K562 treated with DMSO at 1 percent for 24 hours (cell line): ENCODE measurements around the gene EGR4. TPM values are rescaled to one million over a fixed set of nuclear protein-coding genes. Genes with fewer than 3 reads are reported as not detected.

ENCODE experiments used
- total RNA-seq: library from RNA; unstranded; fragments of 300-600 nt; gene quantifications from 2 replicates; pipeline ENCODE4 v1.2.3, GENCODE V29; 2022; ENCODE audit warnings: low read depth; ENCODE audit not compliant: insufficient read depth

EGR4 gene
- not detected in 2 replicates for total RNA-seq

DNA sequence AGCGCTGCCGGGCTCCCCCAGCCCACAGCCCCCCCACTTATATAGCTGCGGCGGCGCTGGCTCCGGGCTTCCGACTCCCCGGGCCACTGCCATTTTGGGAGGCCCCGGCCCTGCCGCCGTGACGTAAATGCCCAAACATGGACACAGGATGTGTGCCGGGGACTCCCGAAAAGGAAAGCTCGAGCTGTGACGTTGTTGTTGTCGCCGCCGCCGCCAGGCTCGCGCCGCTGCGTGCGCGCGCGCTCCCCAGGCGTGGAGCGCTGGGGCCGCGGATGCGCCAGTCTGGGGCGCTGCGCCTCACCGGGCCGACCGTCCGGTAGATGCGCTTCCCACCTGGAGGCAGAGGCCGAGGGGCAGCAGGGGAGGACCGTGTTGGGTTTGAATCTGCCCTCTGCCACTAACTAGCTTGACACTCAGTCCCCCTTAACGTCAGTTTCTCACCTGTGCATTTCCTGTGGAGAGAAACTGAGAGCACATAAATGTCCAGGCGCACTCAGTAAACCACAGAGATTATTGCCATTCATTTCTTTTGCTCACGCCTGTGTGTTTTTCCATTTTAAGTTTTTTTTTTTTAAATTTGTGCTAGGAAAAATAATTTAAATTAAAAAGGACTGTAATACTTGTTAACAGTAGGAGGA lies at the start of gene EGR4:
TSS of gene EGR4 (minus strand) at position 15 of the 638 bp plus-strand sequence. CDS start 231 bp downstream, outside the sequence.

DNA sequence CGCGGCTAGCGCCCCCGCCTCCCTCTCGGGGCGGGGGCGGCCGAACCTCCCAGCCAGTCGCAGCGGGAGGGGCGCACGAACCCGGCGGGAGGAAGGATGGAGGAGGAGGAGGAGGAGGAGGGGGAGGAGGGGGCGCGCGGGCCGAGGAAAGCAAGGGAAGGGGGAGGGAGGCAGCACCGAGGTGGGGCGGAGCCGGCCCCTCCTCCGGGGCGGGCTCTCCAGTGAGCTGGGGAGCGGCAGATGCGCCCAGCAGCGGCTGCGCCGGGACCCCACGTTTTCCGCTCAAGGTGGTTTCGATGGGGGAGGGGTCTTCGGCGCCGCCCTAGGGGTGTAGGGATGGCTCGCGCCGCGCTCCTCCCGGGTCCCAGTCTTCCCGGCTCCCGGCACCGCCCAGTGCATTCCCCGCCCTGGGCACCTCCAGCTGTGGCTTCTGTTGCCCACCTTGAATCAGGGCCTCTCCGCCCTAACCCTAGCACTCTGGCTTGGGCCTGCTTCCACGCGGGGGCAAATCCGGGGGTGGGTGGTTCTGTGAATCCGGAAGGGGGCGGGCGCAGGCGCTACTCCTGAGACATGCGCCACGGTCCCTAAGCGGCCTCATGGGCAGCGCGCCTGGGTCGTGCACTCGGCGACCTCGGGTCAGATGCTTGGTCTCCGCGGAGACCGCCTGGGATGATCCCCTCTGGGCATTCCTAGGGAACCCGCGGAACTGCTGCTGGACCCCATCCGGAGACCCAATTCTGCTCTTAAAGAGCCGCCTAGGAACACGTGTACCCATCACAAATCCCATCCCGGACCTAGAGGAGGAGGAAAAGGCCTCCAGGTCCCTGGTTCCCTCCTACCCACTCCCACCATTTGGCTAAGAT lies 8.8 kb downstream of the EGR4 start, which contains the start of gene FBXO41:
TSS of gene FBXO41 (minus strand) at position 183 of the 863 bp plus-strand sequence. CDS start 14,848 bp downstream, outside the sequence.

Other genes starting within 250 kb of the EGR4 start
- gene SFXN5, start 221.8 kb downstream of the EGR4 start, total RNA-seq: 19.3 and 27.3 TPM in 2 replicates
- 8.0 and 9.0 TPM in 2 replicates for gene RAB11FIP5, start 180.6 kb downstream of the EGR4 start, total RNA-seq
- gene NOTO, start 91.0 kb downstream of the EGR4 start, total RNA-seq: not detected in 2 replicates
- gene SMYD5, start 79.3 kb downstream of the EGR4 start, total RNA-seq: 11.6 and 12.8 TPM in 2 replicates
- 61.8 and 68.5 TPM in 2 replicates for gene PRADC1, start 60.3 kb downstream of the EGR4 start, total RNA-seq
- 407 and 437 TPM in 2 replicates for gene CCT7, start 59.2 kb downstream of the EGR4 start, total RNA-seq
- 2.0 and 2.2 TPM in 2 replicates for gene FBXO41, start 9.1 kb downstream of the EGR4 start, total RNA-seq
- gene ALMS1, start 92.3 kb upstream of the EGR4 start, total RNA-seq: 7.3 and 8.0 TPM in 2 replicates